ENCODE results near the gene C18orf63.
A peak's percentile ranks its signal among the peaks of the same experiment; 100 is the strongest.
"Not testable (repeated sequence)": the region's sequence is repeated elsewhere in the genome, so short reads cannot be mapped to it uniquely, and the experiment has no call there.

Gene C18orf63

DNA sequence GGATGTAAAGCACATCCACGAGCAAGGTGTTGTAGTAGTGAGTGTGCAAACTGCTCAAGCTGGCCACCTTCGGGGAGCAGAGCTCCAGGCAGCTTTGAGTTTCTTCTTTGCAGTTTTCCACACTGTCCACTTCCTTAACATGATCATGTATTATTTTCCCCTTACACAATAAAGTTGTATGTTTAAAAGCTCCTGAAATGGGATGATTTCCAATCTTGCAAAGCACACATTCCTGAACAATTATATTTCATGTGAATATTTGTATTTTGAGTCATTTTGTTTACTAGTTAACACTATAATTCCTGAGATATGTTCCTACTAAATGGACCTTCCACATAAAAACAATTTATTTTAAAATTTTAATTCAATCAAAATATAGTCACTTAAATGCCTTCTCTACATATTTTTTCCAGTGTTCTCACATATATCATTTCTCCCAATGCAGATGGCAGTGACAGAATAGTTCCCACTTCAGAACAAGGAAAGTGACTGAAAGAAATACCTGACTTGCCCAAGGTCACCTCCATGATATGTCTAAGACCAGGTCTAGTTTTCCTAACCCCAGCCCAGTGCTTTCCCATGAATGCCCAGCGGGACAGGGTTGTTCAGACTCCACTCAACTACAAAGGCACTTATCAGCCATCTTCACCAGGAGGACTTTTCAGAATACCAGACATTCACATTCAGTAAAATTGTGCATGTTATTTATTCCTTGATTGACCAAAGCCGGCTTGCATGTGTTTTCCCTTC is 29.4 kb upstream of the C18orf63 start:
- DNase-seq (ENCODE audit: low read depth in 2 of 2), result no peak

DNA sequence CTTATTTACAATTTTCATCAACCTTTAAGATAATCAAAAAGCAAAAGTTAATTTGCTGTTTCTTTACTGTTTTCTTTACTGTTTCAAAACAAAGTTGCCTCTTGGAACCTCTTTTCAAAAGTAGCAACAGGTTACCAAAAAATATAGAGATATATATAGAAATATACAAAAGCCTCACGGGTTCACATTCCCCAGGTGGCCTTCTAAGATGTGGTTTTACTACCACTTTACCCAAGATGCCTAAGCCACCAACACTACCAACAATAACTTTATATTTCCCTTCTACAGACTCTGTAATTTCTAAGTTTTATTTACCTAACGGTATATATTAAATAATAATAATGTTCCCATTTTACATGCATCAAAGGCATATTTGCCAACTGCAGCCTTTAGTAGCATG is 28.8 kb upstream of the C18orf63 start:
- no peak for DNase-seq (ENCODE audit: low read depth in 2 of 2)

DNA sequence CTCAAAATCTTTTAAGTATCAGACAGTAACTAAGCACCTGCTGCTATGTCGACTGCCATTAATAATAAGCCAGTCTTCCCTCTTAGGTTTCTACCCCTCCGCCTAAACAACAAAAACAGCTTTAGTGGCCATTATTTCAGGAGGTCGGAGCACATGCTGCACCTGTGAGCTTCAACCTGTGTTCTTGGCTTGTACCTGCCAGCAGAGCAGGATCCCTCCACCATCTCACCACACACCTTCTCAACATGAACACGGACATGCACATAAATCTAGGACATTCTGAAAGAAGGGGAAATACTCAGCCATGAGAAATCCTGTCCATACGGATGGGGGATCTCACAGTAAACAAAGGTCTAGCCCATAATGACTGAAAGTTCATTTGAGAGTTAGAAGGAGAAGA is 27.6 kb upstream of the C18orf63 start:
- no peak for DNase-seq (ENCODE audit: low read depth in 2 of 2)

DNA sequence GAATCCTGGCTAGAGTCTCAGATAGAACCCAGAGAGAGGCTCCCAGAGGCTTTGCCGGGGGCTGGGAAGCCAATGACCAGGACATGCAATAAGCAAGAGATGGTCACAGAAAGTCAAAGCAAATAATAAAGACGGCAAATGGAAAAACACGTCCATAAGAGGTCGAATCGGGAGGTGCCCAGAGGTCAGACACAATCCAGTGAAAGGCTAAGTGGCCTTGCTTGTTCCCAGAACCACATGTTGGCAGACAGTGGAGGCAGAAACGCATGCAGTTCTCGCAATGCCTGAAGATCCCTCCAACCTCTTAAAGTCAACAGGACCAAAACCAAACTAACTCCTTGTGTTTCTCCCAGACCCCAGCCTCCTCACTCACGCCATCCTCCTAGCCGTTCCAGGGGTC is 26.9 kb upstream of the C18orf63 start:
- no peak for DNase-seq (ENCODE audit: low read depth in 2 of 2)

DNA sequence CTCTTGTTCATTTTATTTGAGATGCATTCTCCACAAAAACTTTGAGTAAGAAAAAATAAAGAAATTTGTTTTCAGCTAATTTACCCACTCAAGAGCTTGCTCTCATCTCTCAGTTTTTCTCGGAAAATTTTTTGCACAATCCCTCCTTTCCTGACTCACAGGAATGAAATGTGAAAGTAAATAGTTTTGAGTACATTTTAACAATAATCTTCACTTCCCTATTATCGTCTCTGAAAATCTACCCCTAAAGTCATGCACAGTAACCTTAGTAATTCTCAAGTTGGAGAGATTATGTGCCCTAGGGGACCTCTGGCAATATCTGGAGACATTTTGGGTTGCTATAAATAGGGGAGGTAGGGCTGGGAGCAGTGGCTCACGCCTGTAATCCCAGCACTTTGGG is 26.5 kb upstream of the C18orf63 start:
- DNase-seq (ENCODE audit: low read depth in 2 of 2), result no peak

DNA sequence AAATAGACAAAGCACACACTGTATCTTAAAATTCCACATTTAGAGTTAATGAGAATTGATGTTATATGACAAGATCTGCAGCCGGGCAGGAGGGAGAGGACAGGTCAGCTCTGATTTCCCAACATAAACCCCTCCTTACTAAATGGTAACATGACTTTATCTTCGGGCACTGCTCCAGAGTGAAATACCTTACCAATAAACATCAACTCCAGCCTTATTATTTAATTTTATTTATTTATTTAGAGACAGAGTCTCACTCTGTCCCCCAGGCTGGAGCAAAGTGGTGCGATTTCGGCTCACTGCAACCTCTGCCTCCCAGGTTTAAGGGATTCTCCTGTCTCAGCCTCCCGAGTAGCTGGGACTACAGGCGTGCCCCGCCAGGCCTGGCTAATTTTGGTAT is 25.6 kb upstream of the C18orf63 start:
- DNase-seq (ENCODE audit: low read depth in 2 of 2), result no peak

DNA sequence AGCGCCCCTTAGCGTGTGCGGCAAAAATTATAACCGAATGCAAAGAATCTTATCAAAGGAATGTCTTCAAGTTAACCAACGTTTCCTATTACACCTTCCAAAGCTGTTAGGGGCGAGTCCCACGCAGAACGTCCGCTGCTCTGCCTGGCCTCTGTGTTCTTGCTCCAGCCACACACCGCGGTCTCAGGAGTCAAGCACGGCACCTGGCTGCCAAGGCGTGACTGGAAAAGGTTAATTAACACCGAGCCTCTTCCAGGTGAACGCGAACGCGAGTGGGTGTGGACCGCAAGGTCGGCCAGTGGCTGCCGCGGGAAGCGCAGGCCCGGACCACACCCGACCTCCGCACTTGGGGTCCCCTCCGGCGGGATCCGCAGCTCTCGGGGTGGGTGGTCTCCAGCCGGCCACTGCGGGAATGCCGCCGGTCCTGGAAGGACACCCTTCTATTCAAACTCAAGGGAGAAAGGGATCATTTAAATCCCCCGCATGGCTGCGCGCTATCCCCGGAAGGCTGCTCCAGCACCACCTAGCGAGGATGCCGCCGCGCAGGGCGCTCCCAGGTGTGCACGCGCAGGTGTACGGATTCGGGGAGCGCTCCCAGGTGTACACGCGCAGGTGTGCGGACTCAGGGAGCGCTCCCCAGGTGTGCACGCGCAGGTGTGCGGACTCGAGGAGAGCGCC is 24.7 kb upstream of the C18orf63 start:
- no peak for DNase-seq (ENCODE audit: low read depth in 2 of 2)

DNA sequence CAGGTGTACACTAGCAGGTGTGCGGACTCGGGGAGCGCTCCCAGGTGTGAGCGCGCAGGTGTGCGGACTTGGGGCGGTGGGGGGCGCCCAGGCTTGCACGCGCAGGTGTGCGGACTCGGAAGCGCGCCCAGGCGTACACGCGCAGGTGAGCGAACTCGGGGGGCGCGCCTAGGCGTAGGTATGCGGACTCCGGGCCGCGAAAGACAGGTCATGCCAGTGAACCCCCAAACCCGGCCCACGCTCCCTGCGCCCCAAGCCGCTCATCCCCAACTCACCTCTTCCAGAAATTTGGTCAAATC is 24.2 kb upstream of the C18orf63 start:
- no peak for DNase-seq (ENCODE audit: low read depth in 2 of 2)

DNA sequence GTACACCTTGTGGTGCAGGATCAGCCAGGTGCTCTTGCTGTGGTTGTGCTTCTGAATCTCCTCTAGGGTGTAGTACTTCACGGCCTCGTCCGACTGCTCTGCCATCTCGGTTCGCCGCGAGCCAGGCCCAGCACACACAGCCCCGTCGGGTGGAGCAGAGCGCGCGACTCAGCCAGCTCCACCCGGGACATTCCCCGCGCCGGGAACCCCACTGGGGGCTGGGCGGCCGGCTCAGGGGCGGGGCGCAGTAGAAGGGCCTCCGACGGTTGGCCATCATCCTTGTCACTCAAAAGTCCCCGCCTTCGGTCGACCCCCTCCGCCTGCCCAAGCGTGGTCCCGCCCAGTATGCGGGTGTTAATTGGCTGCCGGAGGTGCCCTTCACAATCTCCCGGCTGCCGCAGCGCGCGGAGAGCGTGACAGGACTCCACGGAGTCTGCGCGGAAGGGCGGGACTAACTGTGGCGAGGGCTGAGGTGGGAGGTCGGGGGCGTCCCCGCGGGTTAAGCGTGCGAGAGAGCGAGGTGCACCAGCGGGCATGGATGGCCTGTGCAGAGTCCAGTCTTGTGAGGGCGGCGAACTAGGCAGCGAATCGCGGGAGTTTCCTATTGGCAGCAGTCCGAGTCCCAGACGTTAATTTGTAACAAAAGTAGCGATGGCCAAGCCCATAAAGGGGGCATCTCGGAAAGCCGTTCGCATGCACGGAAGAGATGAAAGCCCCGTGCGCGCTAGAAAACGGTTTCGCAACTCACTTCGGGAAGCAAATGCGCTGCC is 23.7 kb upstream of the C18orf63 start, which contains the start of gene CYB5A:
Gene CYB5A (minus strand): TSS at position 193 of the 770 bp plus-strand sequence. CDS start 88 bp downstream, at position 105.
- peak; percentile 98 for DNase-seq (ENCODE audit: low read depth in 2 of 2)

DNA sequence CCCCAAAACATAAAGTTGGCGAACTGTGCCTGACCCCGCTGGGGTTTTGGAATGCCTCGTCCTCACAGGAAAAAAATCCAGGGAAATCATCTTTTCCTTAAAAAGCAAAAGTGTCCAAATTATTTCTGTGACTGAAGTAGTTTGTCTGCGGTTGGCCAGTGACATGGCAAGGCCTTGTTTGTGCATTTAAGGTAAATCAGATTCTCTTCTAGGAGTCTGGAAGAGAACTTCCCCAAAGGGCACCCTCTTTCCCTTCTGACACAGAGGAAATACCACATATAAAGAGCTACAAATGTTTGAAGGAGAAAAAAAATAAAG is 23.1 kb upstream of the C18orf63 start:
- no peak for DNase-seq (ENCODE audit: low read depth in 2 of 2)

DNA sequence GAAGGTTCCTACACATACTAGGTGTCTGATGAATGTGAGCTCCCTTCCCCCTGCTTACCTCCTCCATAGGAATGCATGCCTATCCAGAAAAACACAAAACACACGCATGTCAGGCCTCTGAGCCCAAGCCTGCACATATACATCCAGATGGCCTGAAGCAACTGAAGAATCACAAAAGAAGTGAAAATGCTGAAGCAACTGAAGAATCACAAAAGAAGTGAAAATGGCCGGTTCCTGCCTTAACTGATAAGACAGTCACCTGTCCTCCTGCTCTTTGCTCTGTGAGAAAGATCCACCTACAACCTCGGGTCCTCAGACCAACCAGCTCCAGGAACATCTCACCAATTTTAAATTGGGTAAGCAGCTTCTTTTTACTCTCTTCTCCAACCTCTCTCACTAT is 22.7 kb upstream of the C18orf63 start:
- not testable (repeated sequence) for DNase-seq (ENCODE audit: low read depth in 2 of 2)

DNA sequence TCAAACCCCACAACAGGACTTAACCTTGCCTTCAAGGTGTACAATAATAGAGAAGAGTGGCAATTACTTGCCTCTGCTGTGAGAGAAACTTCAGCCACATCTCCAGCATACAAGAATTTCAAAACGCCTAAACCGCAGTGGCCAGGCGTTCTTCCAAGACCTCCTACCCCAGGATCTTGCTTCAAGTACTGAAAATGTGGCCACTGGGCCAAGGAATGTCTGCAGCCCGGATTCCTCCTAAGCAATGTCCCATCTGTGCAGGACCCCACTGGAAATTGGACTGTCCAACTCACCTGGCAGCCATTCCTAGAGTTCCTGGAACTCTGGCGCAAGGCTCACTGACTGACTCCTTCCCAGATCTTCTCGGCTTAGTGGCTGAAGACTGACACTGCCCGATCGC is 21.1 kb upstream of the C18orf63 start:
- DNase-seq (ENCODE audit: low read depth in 2 of 2), result no peak

DNA sequence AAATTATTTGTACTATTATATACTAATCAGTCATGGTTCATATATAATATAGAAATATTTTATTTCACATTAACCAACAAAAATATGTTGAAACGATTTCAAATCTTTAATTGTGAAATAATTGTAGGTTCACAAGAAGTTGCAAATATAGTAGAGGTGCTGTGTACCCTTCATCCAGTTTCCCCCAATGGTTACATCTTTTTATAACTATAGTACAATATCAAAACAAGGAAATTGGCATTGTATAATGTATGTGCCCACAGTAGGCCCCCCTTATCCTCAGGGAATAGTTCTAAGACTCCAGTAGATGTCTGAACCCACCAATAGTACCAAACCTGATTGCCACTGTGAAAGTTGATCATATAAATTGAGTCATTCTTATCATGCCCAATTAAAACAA is 16.5 kb upstream of the C18orf63 start:
- no peak for DNase-seq (ENCODE audit: low read depth in 2 of 2)

DNA sequence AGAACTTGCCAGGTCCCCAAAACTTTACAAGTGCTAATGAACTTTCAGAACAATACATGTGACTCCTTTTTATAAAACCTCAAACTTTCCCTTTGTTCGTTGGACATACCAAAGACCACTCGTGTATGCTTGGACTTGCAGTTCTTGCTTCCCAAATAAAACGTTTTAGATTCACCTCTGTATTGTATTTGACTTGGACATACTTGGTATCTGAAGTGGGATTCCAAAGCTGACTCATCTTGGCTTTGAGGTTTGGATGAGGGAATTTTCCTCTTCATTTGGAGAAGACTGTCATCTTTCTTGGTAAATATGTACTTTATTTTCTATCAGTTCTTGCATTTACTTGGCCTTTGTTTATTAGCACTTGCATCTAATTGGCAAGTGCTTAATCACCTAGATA is 15.9 kb upstream of the C18orf63 start:
- DNase-seq (ENCODE audit: low read depth in 2 of 2), result no peak

DNA sequence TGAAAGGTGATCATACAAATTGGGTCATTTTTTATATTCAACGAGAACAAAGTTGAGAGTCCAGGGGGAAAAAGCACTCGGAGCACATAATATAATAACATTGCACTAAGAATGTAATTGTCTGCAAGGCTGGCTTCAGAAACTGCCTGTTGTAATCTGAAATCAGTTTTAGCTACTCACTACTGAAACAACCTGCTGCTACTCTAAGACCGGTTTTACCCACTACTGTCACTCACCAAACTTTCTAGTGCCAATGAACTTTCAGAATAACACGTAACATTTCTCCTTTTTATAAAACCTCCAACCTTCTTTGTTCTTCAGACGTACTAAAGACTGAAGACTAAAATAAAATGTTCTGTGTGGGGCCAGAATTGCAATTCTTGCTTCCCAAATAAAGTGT is 12.3 kb upstream of the C18orf63 start:
- DNase-seq (ENCODE audit: low read depth in 2 of 2), result no peak

DNA sequence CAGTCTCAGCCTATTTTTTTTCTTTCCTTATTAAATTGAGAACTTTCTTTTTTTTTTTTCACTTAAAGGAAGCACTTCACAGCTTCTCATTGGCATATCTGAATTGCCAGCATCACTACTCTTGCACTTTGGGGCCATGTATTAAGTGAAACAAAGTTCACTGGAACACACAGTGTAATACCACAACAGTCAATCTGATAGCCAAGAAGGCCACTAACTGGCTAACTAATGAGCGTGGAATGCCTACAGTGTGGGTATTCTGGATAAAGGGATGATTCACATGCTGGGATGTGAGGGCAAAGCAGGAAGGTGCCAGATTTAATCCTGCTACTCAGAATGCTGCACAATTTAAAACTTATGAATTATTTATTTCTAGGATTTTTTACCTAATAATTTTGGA is 11.7 kb upstream of the C18orf63 start:
- no peak for DNase-seq (ENCODE audit: low read depth in 2 of 2)

DNA sequence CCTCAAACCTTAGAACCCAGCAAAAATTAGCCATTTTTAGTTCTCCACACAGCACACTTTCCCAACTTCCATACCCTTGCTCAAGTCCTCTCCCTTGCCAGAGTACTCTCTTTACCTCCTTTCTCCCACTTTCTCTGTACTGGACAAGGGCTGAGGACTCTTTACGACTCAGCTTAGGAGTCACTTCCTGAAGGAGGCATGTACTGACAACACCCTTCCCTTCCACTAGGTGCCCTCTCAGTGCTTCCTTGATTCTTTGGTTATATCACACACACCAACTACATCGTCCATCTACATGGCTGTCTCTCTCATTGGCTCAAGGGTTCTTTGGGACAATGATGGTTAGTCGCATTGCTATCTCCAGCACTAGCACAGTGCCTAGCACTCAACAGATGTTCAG is 5.2 kb upstream of the C18orf63 start:
- DNase-seq (ENCODE audit: low read depth in 2 of 2), result no peak

DNA sequence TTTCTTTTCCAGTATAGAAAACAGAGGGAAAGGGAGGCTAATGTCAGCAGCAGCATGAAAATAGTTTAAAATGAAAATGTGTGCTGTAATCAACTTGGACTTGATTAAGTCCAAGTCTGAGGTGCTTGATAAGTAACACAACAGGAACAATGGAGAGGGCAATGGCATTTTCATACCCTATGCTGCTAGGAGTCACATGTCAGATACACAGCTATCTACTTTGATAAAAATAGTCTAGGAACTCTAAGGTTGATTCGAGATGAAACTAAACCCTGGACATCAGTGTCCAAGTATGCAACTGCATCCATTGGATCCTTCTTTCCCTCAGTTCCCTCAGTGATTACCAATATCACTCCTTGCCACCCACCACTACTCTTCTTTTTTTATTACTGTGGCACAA is 4.6 kb upstream of the C18orf63 start:
- DNase-seq (ENCODE audit: low read depth in 2 of 2), result no peak

DNA sequence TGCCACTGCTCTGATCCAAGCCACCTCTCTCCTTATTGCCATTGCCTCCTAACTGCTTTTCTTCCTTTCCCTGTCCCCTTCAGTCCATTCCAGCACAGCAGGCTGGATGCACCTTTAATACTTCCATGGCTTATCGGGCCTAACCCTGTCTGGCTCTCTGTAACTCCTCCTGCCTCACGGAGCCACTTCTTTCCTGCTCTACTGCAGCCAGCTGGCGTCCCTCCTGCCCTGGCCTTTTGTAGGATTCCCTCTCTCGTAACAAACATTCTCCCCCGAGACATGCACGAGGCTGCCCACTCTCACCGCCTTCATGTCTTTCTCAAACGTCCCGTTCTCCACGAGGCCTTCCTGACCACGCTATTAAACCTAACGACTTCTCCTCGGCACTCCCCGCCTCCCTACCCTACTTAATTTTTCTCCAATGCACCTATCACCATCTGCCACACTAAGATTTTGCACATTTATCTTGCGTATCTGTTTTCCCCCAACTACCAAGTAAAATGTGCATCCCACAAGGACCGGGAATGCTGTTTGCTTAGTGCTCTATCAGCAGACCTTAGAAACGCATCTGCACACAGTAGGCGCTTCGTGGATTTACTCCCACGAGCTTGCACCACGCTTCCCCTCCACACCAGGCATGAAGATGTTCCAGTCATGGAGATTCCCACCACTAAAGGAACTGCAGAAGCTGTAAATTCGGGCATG is 728 bp upstream of the C18orf63 start:
- DNase-seq (ENCODE audit: low read depth in 2 of 2), result no peak

DNA sequence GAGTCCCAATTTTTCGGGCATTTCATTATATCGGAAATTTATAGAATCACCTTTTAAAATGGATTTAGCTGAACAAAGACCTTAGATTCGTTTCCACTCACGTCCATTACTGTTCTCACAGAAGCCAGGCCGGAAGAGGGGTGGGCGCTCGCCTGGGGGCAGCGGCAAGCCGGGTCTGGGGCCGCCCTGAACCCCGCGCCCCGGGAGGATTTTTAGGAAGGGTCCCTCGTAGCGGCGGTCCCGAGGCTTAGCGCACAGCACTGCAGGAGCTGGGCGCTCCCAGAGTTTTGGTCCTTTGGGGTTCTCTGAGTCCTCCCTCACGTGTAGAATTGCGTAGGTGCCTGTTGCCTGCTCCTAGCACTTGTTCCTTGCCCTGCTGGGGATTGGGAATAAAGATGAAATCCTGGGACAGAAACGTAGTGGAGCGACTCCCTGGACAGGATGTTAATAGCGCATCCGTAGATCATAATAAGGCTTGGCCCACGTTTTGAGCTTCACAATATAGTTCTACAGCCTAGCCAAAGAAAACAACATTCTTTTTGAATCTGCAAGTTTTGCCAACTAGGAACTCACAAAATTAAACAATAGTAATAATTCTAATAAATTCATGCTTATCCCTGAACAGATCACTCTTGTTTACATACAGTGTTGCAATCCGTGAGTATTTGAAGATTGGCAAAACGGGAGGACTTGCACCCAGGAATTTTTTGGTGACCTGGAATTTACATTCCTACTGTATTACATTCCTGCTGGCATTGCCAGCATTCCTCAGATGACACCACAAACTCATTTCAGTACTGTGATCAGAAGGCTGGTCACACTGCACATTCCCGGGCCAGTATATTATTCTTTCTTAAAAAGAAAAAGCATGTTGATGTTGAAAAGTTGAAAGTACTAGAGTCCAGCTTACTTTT is 875 bp downstream of the C18orf63 start:
- no peak for DNase-seq (ENCODE audit: low read depth in 2 of 2)

DNA sequence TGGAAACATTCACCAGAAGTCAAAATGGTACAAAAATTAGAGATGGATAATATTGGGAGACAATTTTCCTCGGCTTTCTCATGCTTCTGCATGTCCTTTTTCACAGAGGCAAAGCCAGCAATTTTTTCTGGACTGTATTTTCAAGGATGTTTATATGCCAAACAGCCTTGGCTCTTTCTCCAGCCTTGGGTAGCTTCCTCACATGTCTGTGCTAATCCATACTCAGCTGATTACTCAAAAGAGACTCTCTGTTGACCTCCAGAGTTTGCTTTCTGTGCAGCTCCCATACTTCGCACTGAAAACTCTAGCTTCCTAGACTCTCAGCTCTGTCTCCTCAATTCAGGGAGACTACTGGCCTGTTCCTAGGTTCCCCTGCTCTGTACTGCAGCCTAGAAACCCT is 10.6 kb downstream of the C18orf63 start:
- no peak for DNase-seq (ENCODE audit: low read depth in 2 of 2)
